ENCODE results near the gene PCDHB11. TPM values are rescaled to one million over a fixed set of nuclear protein-coding genes. Genes with fewer than 3 reads are reported as not detected.
"Not testable (repeated sequence)": the region's sequence is repeated elsewhere in the genome, so short reads cannot be mapped to it uniquely, and the experiment has no call there.

PCDHB11 gene
- total and polyA plus RNA-seq, 2 experiments from 2014 or later, result 0.19 to 1.3 TPM

- not testable (repeated sequence) for H3K4me3 Mint-ChIP-seq; H4K20me1 ChIP-seq (replicated peaks; ENCODE audit: insufficient read depth); H2AFZ ChIP-seq; H3K79me2 ChIP-seq (replicated peaks; ENCODE audit: insufficient read depth); H3K4me3 ChIP-seq; H3K27me3 Mint-ChIP-seq (ENCODE audit: insufficient read depth, low read depth, poor library complexity); DNase-seq (ENCODE audit: low spot score); H3K36me3 ChIP-seq (ENCODE audit: insufficient read depth); H3K27me3 ChIP-seq (ENCODE audit: insufficient read depth); H3K4me1 ChIP-seq (ENCODE audit: insufficient read depth); H3K4me2 ChIP-seq; H3K4me1 Mint-ChIP-seq; H3K9me2 ChIP-seq (ENCODE audit: insufficient read depth); H3K27ac Mint-ChIP-seq; H3K27ac ChIP-seq (ENCODE audit: low read depth); ATAC-seq; H3F3A ChIP-seq (replicated peaks; ENCODE audit: low read depth)
- peaks cover 10% of the 10 kb centered on the region for H3K36me3 Mint-ChIP-seq (ENCODE audit: low read depth)
- peaks cover 30% of the 10 kb centered on the region for H3K9me3 Mint-ChIP-seq
Measured at GRCh38 chr5:141201126-141201525, 1.7 kb downstream of the PCDHB11 start.

- H3K4me1 Mint-ChIP-seq; H3K4me3 ChIP-seq; H2AFZ ChIP-seq; H3K27me3 Mint-ChIP-seq (ENCODE audit: insufficient read depth, low read depth, poor library complexity); H3K36me3 Mint-ChIP-seq (ENCODE audit: low read depth); H3K4me2 ChIP-seq; H3K36me3 ChIP-seq (ENCODE audit: insufficient read depth); H3K4me1 ChIP-seq (ENCODE audit: insufficient read depth); H3F3A ChIP-seq (replicated peaks; ENCODE audit: low read depth); H4K20me1 ChIP-seq (replicated peaks; ENCODE audit: insufficient read depth); H3K27ac Mint-ChIP-seq; H3K79me2 ChIP-seq (replicated peaks; ENCODE audit: insufficient read depth); H3K4me3 Mint-ChIP-seq; H3K9me2 ChIP-seq (ENCODE audit: insufficient read depth); ATAC-seq; H3K27me3 ChIP-seq (ENCODE audit: insufficient read depth); H3K27ac ChIP-seq (ENCODE audit: low read depth); DNase-seq (ENCODE audit: low spot score): not testable (repeated sequence)
- H3K9me3 Mint-ChIP-seq, result peaks cover 25% of the 10 kb centered on the region
Measured at GRCh38 chr5:141201646-141202045, 2.2 kb downstream of the PCDHB11 start.

GRCh38 chr5:141208478-141208877 is 9.1 kb downstream of the PCDHB11 start, which contains the start of gene PCDHB12:
TSS of gene PCDHB12 (plus strand) at chr5:141208719. CDS start at chr5:141208908, 189 bp downstream.
- Histone ChIP-seq H3K4me2 (peak within 1 kb of the TSS; percentile 67), H3K9me2 (ENCODE audit: insufficient read depth) (no peaks in the 10 kb centered on the region), H3K4me3 (peak within 1 kb of the TSS; percentile 43), H3K27ac (ENCODE audit: low read depth) (no peak within 1 kb of the TSS), H2AFZ (peak within 1 kb of the TSS; percentile 84), H3K36me3 (ENCODE audit: insufficient read depth) (no peaks in the 10 kb centered on the region), H4K20me1 (replicated peaks; ENCODE audit: insufficient read depth) (no peaks in the 10 kb centered on the region), H3K4me1 (ENCODE audit: insufficient read depth) (no peaks in the 10 kb centered on the region), H3K27me3 (ENCODE audit: insufficient read depth) (no peaks in the 10 kb centered on the region), H3F3A (replicated peaks; ENCODE audit: low read depth) (no peaks in the 10 kb centered on the region), H3K79me2 (replicated peaks; ENCODE audit: insufficient read depth) (no peaks in the 10 kb centered on the region)
- Mint-ChIP-seq H3K27ac (no peak within 1 kb of the TSS), H3K27me3 (ENCODE audit: insufficient read depth, low read depth, poor library complexity) (peaks cover 10% of the 10 kb centered on the region), H3K9me3 (peaks cover 15% of the 10 kb centered on the region), H3K36me3 (ENCODE audit: low read depth) (peaks cover 10% of the 10 kb centered on the region), H3K4me1 (no peaks in the 10 kb centered on the region; the same call in 2 of the 3 replicates), H3K4me3 (peak within 1 kb of the TSS; percentile 60)
- DNase-seq (ENCODE audit: low spot score) (peak; percentile 74), ATAC-seq (no peak)
- TF ChIP-seq CTCF (conservative IDR thresholded peaks at IDR 0.05; ENCODE audit: low read depth in 2 of 2) (peak; percentile 59 to 71), CREB1 (CRISPR knock-in tag; IDR thresholded peaks at IDR 0.05; ENCODE audit: low read depth) (no peak)

- not testable (repeated sequence) for H3K4me2 ChIP-seq; H3K79me2 ChIP-seq (replicated peaks; ENCODE audit: insufficient read depth); H3K27ac ChIP-seq (ENCODE audit: low read depth); H3F3A ChIP-seq (replicated peaks; ENCODE audit: low read depth); H3K4me1 Mint-ChIP-seq; ATAC-seq; H2AFZ ChIP-seq; H3K4me3 ChIP-seq; H3K27ac Mint-ChIP-seq; DNase-seq (ENCODE audit: low spot score); H3K4me1 ChIP-seq (ENCODE audit: insufficient read depth); H3K9me2 ChIP-seq (ENCODE audit: insufficient read depth); H3K27me3 ChIP-seq (ENCODE audit: insufficient read depth); H3K27me3 Mint-ChIP-seq (ENCODE audit: insufficient read depth, low read depth, poor library complexity); H3K36me3 ChIP-seq (ENCODE audit: insufficient read depth); H3K4me3 Mint-ChIP-seq; H4K20me1 ChIP-seq (replicated peaks; ENCODE audit: insufficient read depth)
- Mint-ChIP-seq H3K36me3 (ENCODE audit: low read depth) (peaks cover 20% of the 10 kb centered on the region), H3K9me3 (peaks cover 28% of the 10 kb centered on the region)
Measured at GRCh38 chr5:141210281-141210680, 10.9 kb downstream of the PCDHB11 start.

GRCh38 chr5:141210849-141211248 is 11.4 kb downstream of the PCDHB11 start:
- H3K79me2 ChIP-seq (replicated peaks; ENCODE audit: insufficient read depth); H2AFZ ChIP-seq; H3K9me2 ChIP-seq (ENCODE audit: insufficient read depth); H3K4me1 ChIP-seq (ENCODE audit: insufficient read depth); H3K27ac Mint-ChIP-seq; H3F3A ChIP-seq (replicated peaks; ENCODE audit: low read depth); DNase-seq (ENCODE audit: low spot score); H3K4me3 ChIP-seq; H4K20me1 ChIP-seq (replicated peaks; ENCODE audit: insufficient read depth); H3K4me3 Mint-ChIP-seq; H3K36me3 ChIP-seq (ENCODE audit: insufficient read depth); H3K4me1 Mint-ChIP-seq; H3K27me3 Mint-ChIP-seq (ENCODE audit: insufficient read depth, low read depth, poor library complexity); ATAC-seq; H3K4me2 ChIP-seq; H3K27ac ChIP-seq (ENCODE audit: low read depth); H3K27me3 ChIP-seq (ENCODE audit: insufficient read depth): not testable (repeated sequence)
- Mint-ChIP-seq H3K36me3 (ENCODE audit: low read depth) (peaks cover 22% of the 10 kb centered on the region), H3K9me3 (peaks cover 30% of the 10 kb centered on the region)
